Spleen (tissue), 11 donors: ENCODE data around the gene LGALS8. TPM values are rescaled to one million over a fixed set of nuclear protein-coding genes. Genes with fewer than 3 reads are reported as not detected.

Experiments used
- DNase-seq: peaks from one replicate; pipeline ENCODE4 v3.0.0-alpha.2; 2020
- H3K27ac ChIP-seq, 8 donors: fragments of 200-600 bp; sonication (generic) in 7 of 8; 1 replicate in 4 of 8; 2 replicates in 4 of 8; pipeline versions ENCODE4 v1.5.0 to v1.8.0; 2016 to 2021; ENCODE audit warnings: inconsistent platforms in 4 of 8, mild to moderate bottlenecking in 4 of 8, moderate library complexity in 1 of 8
- H3K27me3 ChIP-seq, 7 donors: fragments of 200-600 bp; sonication (generic) in 6 of 7; replicated peaks in 1 of 7; 1 replicate in 4 of 7; 2 replicates in 3 of 7; pipeline versions ENCODE4 v1.5.0 to v1.8.0; 2016 to 2021; ENCODE audit warnings: inconsistent platforms in 3 of 7, mild to moderate bottlenecking in 1 of 7
- H3K36me3 ChIP-seq, 6 donors: fragments of 200-600 bp; sonication (generic) in 5 of 6; 1 replicate in 4 of 6; 2 replicates in 2 of 6; pipeline versions ENCODE4 v1.5.0 to v1.8.0; 2016 to 2021; ENCODE audit warnings: inconsistent platforms in 2 of 6
- H3K4me1 ChIP-seq, 6 donors: fragments of 200-600 bp; sonication (generic) in 5 of 6; 1 replicate in 3 of 6; 2 replicates in 3 of 6; pipeline versions ENCODE4 v1.5.0 to v1.8.0; 2016 to 2021; ENCODE audit warnings: inconsistent platforms in 3 of 6
- H3K4me3 ChIP-seq, 8 donors: fragments of 200-600 bp; sonication (generic) in 7 of 8; 1 replicate in 4 of 8; 2 replicates in 4 of 8; pipeline versions ENCODE4 v1.5.0 to v1.8.0; 2016 to 2021; ENCODE audit warnings: inconsistent platforms in 4 of 8, mild to moderate bottlenecking in 4 of 8, moderate library complexity in 2 of 8
- H3K9me3 ChIP-seq, 8 donors: fragments of 200-600 bp; sonication (generic) in 7 of 8; 1 replicate in 4 of 8; 2 replicates in 4 of 8; pipeline versions ENCODE4 v1.5.0 to v1.8.0; 2016 to 2021; ENCODE audit warnings: inconsistent platforms in 4 of 8
- CTCF ChIP-seq, 11 experiments: fragments of 200-600 bp in 7 of 11; fragments of 450-650 bp in 4 of 11; sonication (generic) in 4 of 11; IDR thresholded peaks in 8 of 11; conservative IDR thresholded peaks in 3 of 11; 1 replicate in 7 of 11; 2 replicates in 4 of 11; pipeline versions ENCODE4 v1.4.0 to v1.8.0; 2016 to 2021; ENCODE audit warnings: antibody characterized with exemption in 11 of 11, inconsistent platforms in 4 of 11, mild to moderate bottlenecking in 1 of 11
- POLR2A ChIP-seq, 3 donors: fragments of 450-650 bp; IDR thresholded peaks; one replicate each; pipeline ENCODE4 v1.5.1; 2017; ENCODE audit warnings: antibody characterized with exemption in 3 of 3, mild to moderate bottlenecking in 1 of 3
- POLR2AphosphoS5 ChIP-seq, 3 donors: sonication (generic); formaldehyde crosslinking; IDR thresholded peaks; one replicate each; pipeline ENCODE4 v1.5.1; 2017; ENCODE audit warnings: antibody characterized with exemption in 3 of 3
- WGBS, 5 donors: extraction: QIAGEN DNeasy Blood & Tissue Kit in 3 of 5; methylation state at CpG; one replicate each; pipeline versions ENCODE4 v1.1.5 to v1.1.7; 2013 to 2018; 5-methylcytosine and 5-hydroxymethylcytosine counted together
- intact Hi-C: fragments of 100-400 bp; cut with DNase I; formaldehyde crosslinking; loops from one replicate; pipeline ENCODE4 v1.15.0; 2023; ENCODE audit warnings: low total_unique reads
- polyA plus RNA-seq, 3 donors: library from polyadenylated mRNA; stranded (reverse); fragments of 200-250 nt; gene quantifications; one replicate each; pipeline ENCODE4 v1.2.1, GENCODE V29; 2013
- total RNA-seq, 7 donors: library from RNA; depleted of rRNA in 3 of 7; stranded (reverse); fragments of >200 nt in 3 of 7; fragmentation: NEBNext Ultra II Directional in 4 of 7; extraction: Animal tissue kit (Norgen Biotek cat#: 25700) in 4 of 7; gene quantifications; one replicate each; pipeline versions ENCODE4 v1.1.0 to v1.2.1, GENCODE V29; 2016 to 2021
- donor health status: healthy with polysubstance abuse.
- donor health status: DM: no; HTN: no; CAD: no; lungs with moderate emphysema.
- donor health status: DM: no; HTN: no; CAD: no.
- donor health status: Bipolar disorder and iron deficiency.
- donor health status: healthy.
- donor health status: DM: no; HTN: no; CAD: no.
- donor health status: DM: yes; HTN: yes; CAD: no.

LGALS8 gene
- total and polyA plus RNA-seq, 10 donors: 18.4 to 276 (median 143) TPM

- Histone ChIP-seq H3K9me3 (no peaks in the 10 kb centered on the region), H3K4me1 (peaks cover 0 to 16% (median 0%) of the 10 kb centered on the region in 6 donors), H3K27me3 (no peaks in the 10 kb centered on the region), H3K4me3 (no peak overlapping the region), H3K27ac (no peak overlapping the region), H3K36me3 (peaks cover 3 to 100% (median 83%) of the 10 kb centered on the region in 6 donors)
- 76 to 92% (median 84%) methylated on average over 9 of the region's 9 CpGs for WGBS, 5 donors
- intact Hi-C loops: no loop called here
- TF ChIP-seq POLR2A (IDR thresholded peaks at IDR 0.05): no peak
- no peak for TF ChIP-seq POLR2AphosphoS5 (IDR thresholded peaks at IDR 0.05)
- DNase-seq: no peak
These were observed 34.3 kb downstream of the LGALS8 start for GRCh38 chr1:236558081-236558480.

DNA sequence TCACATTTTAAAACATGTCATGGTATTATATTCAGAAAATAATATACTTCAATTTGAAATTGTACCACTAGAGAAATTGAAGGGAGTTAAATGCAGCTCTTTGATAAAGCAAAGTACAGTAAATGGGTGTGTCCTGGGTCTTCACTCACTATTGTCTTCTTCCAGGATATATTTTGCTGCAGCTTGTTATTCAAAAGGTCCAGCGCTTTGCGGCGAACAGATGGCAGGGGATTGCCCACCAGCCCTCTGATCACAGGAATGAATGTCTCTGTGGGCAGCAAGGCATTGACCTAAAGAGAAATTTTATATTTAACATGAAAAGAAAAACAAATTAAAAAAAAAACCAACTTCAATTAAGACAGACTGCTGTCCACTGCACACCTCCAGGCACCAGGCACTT is 35.1 kb downstream of the LGALS8 start:
- no peak overlapping the region for H3K27ac ChIP-seq
- 91 to 98% (median 96%) methylated on average over 3 of the region's 3 CpGs for WGBS, 5 donors
- H3K4me1 ChIP-seq: peaks cover 0 to 16% (median 0%) of the 10 kb centered on the region in 6 donors
- no peak for TF ChIP-seq POLR2AphosphoS5 (IDR thresholded peaks at IDR 0.05)
- TF ChIP-seq CTCF (IDR thresholded peaks at IDR 0.05 in 8 of 11, conservative IDR thresholded peaks at IDR 0.05 in 3 of 11): no peak
- no peak for TF ChIP-seq POLR2A (IDR thresholded peaks at IDR 0.05)
- no peak for DNase-seq
- H3K4me3 ChIP-seq: no peak overlapping the region
- no peaks in the 10 kb centered on the region for H3K9me3 ChIP-seq
- intact Hi-C loops: no loop called here
- no peaks in the 10 kb centered on the region for H3K27me3 ChIP-seq
- H3K36me3 ChIP-seq: peaks cover 3 to 100% (median 80%) of the 10 kb centered on the region in 6 donors

DNA sequence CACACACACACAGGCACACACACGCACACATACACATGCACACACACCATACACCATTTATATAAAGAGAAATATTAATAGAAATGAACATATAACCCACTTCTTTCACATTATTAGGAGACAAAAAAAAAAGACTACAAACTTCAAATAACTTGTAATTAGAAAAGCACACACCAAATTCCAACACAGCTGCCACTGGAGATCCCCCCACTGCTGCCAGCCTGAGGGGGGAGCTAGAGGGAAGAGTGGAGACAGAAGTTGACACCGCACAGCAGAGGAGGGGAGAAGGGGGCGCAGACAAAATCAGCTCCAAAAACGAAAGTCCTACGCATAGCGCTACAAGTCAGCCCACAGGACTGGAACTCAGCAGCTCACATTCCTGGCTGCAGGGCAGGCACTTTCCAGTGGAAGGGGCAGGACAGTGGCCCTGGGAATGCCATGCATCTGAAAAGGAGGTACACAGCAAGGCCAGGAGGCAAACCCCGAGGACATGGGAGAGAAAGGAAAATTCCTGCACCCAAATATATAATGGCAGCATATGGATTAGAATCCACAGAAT is 36.5 kb downstream of the LGALS8 start:
- no peak for TF ChIP-seq POLR2A (IDR thresholded peaks at IDR 0.05)
- no peak for TF ChIP-seq POLR2AphosphoS5 (IDR thresholded peaks at IDR 0.05)
- TF ChIP-seq CTCF (IDR thresholded peaks at IDR 0.05 in 8 of 11, conservative IDR thresholded peaks at IDR 0.05 in 3 of 11): no peak
- Histone ChIP-seq H3K9me3 (no peaks in the 10 kb centered on the region), H3K27me3 (no peaks in the 10 kb centered on the region), H3K4me3 (no peak overlapping the region), H3K27ac (no peak overlapping the region), H3K36me3 (peaks cover 0 to 100% (median 85%) of the 10 kb centered on the region in 6 donors), H3K4me1 (peaks cover 0 to 16% (median 0%) of the 10 kb centered on the region in 6 donors)
- intact Hi-C loops: no loop called here
- DNase-seq: no peak
- WGBS, 5 donors: 94 to 98% (median 96%) methylated on average over 7 of the region's 7 CpGs

- Histone ChIP-seq H3K27me3 (no peaks in the 10 kb centered on the region), H3K4me3 (no peak overlapping the region), H3K9me3 (no peaks in the 10 kb centered on the region), H3K36me3 (peaks cover 3 to 100% (median 85%) of the 10 kb centered on the region in 6 donors), H3K27ac (no peak overlapping the region), H3K4me1 (peaks cover 0 to 16% (median 0%) of the 10 kb centered on the region in 6 donors)
- intact Hi-C loops: no loop called here
- no peak for DNase-seq
- no peak for TF ChIP-seq POLR2A (IDR thresholded peaks at IDR 0.05)
- TF ChIP-seq CTCF (IDR thresholded peaks at IDR 0.05 in 8 of 11, conservative IDR thresholded peaks at IDR 0.05 in 3 of 11): no peak
- TF ChIP-seq POLR2AphosphoS5 (IDR thresholded peaks at IDR 0.05): no peak
- 80 to 93% (median 90%) methylated on average over 2 of the region's 2 CpGs for WGBS, 5 donors
These were observed 38.2 kb downstream of the LGALS8 start for GRCh38 chr1:236561976-236562375.
